HepG2 (cell line): ENCODE data around the gene CCT3. TPM values are rescaled to one million over a fixed set of nuclear protein-coding genes. Genes with fewer than 3 reads are reported as not detected.

ENCODE experiments used
- CCAR2 ChIP-seq: fragments of 200-400 bp; formaldehyde crosslinking; optimal IDR thresholded peaks from 2 replicates; pipeline ENCODE3; 2018; ENCODE audit warnings: low read depth, mild to moderate bottlenecking, low read length, moderate library complexity
- CTCF ChIP-seq: sonication (generic); formaldehyde crosslinking; IDR thresholded peaks from 2 replicates; pipeline ENCODE4 v1.5.0; 2020; ENCODE audit warnings: mild to moderate bottlenecking, missing genetic modification reagents, moderate library complexity
- DBP ChIP-seq: sonication (generic); formaldehyde crosslinking; IDR thresholded peaks from 2 replicates; pipeline ENCODE4 v1.4.0; 2020; ENCODE audit warnings: missing genetic modification reagents; ENCODE audit errors: not compliant biosample characterization
- E2F5 ChIP-seq: sonication (generic); formaldehyde crosslinking; conservative IDR thresholded peaks from 2 replicates; pipeline ENCODE4 v1.4.0; 2020; ENCODE audit warnings: missing genetic modification reagents
- IRX3 ChIP-seq: sonication (generic); formaldehyde crosslinking; IDR thresholded peaks from 2 replicates; pipeline ENCODE4 v1.8.1; 2023; ENCODE audit warnings: mild to moderate bottlenecking, low read depth, missing genetic modification reagents, borderline replicate concordance
- JARID2 ChIP-seq: sonication (generic); formaldehyde crosslinking; IDR thresholded peaks from 2 replicates; pipeline ENCODE4 v1.8.1; 2023; ENCODE audit warnings: missing genetic modification reagents, inconsistent platforms; ENCODE audit not compliant: insufficient replicate concordance
- SKI ChIP-seq: fragments of 450-650 bp; IDR thresholded peaks from one replicate; pipeline ENCODE4 v1.6.1; 2018; ENCODE audit warnings: mild to moderate bottlenecking; ENCODE audit not compliant: partially characterized antibody
- SMYD3 ChIP-seq: sonication (generic); formaldehyde crosslinking; IDR thresholded peaks from 2 replicates; pipeline ENCODE4 v1.8.1; 2023; ENCODE audit warnings: mild to moderate bottlenecking, missing genetic modification reagents
- ZHX1 ChIP-seq: sonication (generic); formaldehyde crosslinking; IDR thresholded peaks from 2 replicates; pipeline ENCODE4 v1.8.1; 2022; ENCODE audit warnings: low read depth, mild to moderate bottlenecking, missing genetic modification reagents
- ZNF281 ChIP-seq: sonication (generic); formaldehyde crosslinking; IDR thresholded peaks from 2 replicates; pipeline ENCODE4 v1.4.0; 2020; ENCODE audit warnings: missing genetic modification reagents, borderline replicate concordance
- ZNF33A ChIP-seq: sonication (generic); formaldehyde crosslinking; IDR thresholded peaks from 2 replicates; pipeline ENCODE4 v1.5.1; 2020; ENCODE audit warnings: missing genetic modification reagents, mild to moderate bottlenecking, moderate library complexity, borderline replicate concordance
- ZNF512B ChIP-seq: sonication (generic); formaldehyde crosslinking; IDR thresholded peaks from 2 replicates; pipeline ENCODE4 v1.5.1; 2020; ENCODE audit warnings: missing genetic modification reagents, mild to moderate bottlenecking, borderline replicate concordance
- ZNF558 ChIP-seq: sonication (generic); formaldehyde crosslinking; IDR thresholded peaks from 2 replicates; pipeline ENCODE4 v1.9.0; 2022; ENCODE audit warnings: mild to moderate bottlenecking, missing genetic modification reagents, borderline replicate concordance
- ZNF773 ChIP-seq: sonication (generic); formaldehyde crosslinking; IDR thresholded peaks from 2 replicates; pipeline ENCODE4 v1.4.0; 2020; ENCODE audit warnings: missing genetic modification reagents, borderline replicate concordance
- ZSCAN20 ChIP-seq: sonication (generic); formaldehyde crosslinking; IDR thresholded peaks from 2 replicates; pipeline ENCODE4 v1.4.0; 2020; ENCODE audit warnings: missing genetic modification reagents, mild to moderate bottlenecking, borderline replicate concordance
- polyA plus RNA-seq, 8 experiments: library from polyadenylated mRNA; depleted of rRNA in 3 of 8; stranded (reverse) in 7 of 8; unstranded in 1 of 8; fragments of >200 nt; fragmentation: Illumina TruSeq in 4 of 8; extraction: Trizol in 4 of 8; gene quantifications; 2 replicates each; pipeline versions ENCODE4 v1.2.1 to v1.2.3, GENCODE V29; 2011 to 2016; ENCODE audit warnings: low read depth in 4 of 8, missing spikeins in 1 of 8, mixed read lengths in 1 of 8; ENCODE audit not compliant: insufficient read depth in 1 of 8
- total RNA-seq, 5 experiments: library from RNA; depleted of rRNA; stranded (reverse); fragments of >200 nt; fragmentation: Illumina TruSeq; extraction: Trizol; gene quantifications; 2 replicates each; pipeline ENCODE4 v1.2.3, GENCODE V29; 2016; ENCODE audit warnings: low read depth in 1 of 5

Gene CCT3
- total and polyA plus RNA-seq, 2 of the 13 experiments (the other 11 are each of a cell fraction or from before 2014, with no cell fraction given): 319 to 615 TPM

GRCh38 chr1:156338180-156338976 is at the start of gene CCT3, which contains the start of gene TSACC (continued):
- no peak for TF ChIP-seq DBP (CRISPR knock-in tag)
- no peak for TF ChIP-seq ZNF33A
- TF ChIP-seq ZSCAN20 (CRISPR knock-in tag): no peak
- TF ChIP-seq E2F5 (CRISPR knock-in tag): no peak
- TF ChIP-seq CCAR2: no peak
- no peak for TF ChIP-seq ZNF558 (CRISPR knock-in tag)
- TF ChIP-seq JARID2 (CRISPR knock-in tag): no peak
- TF ChIP-seq SKI: peak; percentile 16
- TF ChIP-seq ZNF512B (CRISPR knock-in tag): no peak
- TF ChIP-seq ZHX1 (CRISPR knock-in tag): no peak; the same call in 1 of the 2 replicates
- TF ChIP-seq ZNF281 (CRISPR knock-in tag): no peak
- no peak for TF ChIP-seq SMYD3 (CRISPR knock-in tag)
- TF ChIP-seq ZNF773 (CRISPR knock-in tag): no peak
- no peak for TF ChIP-seq CTCF (CRISPR knock-in tag)
- peak; percentile 60; the same call in 1 of the 2 replicates for TF ChIP-seq IRX3 (CRISPR knock-in tag)
